NCI-H526 (cell line): Measurements from ENCODE around the gene ITGAL.
"Not testable (repeated sequence)": the region's sequence is repeated elsewhere in the genome, so short reads cannot be mapped to it uniquely, and the experiment has no call there.

Experiments used
- DNase-seq, 2 experiments: peaks; one replicate each; lab custom pipeline; 2025; lab: John Stamatoyannopoulos, UW

Gene ITGAL

DNA sequence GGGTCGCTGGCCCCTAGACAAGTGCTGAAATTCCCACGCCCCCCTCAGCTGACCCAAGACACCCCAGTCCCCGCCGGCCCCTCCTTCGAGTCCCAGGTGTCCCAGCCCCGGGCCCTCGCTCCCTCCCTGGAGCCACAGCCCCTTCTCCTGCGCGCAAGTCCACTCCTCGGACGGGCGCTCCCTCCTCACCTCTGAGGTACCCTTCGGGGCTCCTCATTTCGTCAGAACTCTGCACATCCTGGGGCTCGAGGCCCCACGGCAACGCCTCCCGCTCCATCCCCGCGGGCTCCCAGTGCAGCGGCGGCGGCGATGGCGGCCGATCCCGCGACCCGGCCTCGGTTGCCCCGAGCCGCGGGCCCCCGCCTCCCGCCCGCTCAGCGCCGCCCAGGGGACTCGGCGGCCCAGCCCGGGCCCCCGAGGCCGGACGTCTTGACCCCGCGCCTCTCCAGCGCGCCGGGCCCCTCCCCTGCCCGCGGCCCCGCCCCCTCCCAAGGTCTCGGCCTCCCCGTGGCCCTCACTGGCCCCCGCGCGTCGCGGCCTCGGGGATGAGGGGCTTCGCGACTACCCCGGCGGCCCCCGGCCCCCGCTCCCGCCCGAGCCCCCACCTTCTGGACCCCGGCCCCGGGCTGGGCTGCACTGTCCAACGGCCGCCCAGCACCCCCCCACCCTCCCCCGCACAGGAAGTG, 53.7 kb downstream of the ITGAL start, which contains the start of gene ZNF768:
Gene ZNF768, minus strand, starts transcription at position 430 of the 686 bp plus-strand sequence. Its CDS starts 153 bp downstream, at position 277.
- peak in 1 of 2 experiments; percentile 79 for DNase-seq

GRCh38 chr16:30526823-30527634, 54.5 kb downstream of the ITGAL start:
- peak; percentile 96 to 99 for DNase-seq

- DNase-seq, result peak in 1 of 2 experiments; percentile 50
Observed at GRCh38 chr16:30527635-30528178, 55.2 kb downstream of the ITGAL start.

- no peak for DNase-seq
Observed at GRCh38 chr16:30528799-30529457, 56.4 kb downstream of the ITGAL start.

DNA sequence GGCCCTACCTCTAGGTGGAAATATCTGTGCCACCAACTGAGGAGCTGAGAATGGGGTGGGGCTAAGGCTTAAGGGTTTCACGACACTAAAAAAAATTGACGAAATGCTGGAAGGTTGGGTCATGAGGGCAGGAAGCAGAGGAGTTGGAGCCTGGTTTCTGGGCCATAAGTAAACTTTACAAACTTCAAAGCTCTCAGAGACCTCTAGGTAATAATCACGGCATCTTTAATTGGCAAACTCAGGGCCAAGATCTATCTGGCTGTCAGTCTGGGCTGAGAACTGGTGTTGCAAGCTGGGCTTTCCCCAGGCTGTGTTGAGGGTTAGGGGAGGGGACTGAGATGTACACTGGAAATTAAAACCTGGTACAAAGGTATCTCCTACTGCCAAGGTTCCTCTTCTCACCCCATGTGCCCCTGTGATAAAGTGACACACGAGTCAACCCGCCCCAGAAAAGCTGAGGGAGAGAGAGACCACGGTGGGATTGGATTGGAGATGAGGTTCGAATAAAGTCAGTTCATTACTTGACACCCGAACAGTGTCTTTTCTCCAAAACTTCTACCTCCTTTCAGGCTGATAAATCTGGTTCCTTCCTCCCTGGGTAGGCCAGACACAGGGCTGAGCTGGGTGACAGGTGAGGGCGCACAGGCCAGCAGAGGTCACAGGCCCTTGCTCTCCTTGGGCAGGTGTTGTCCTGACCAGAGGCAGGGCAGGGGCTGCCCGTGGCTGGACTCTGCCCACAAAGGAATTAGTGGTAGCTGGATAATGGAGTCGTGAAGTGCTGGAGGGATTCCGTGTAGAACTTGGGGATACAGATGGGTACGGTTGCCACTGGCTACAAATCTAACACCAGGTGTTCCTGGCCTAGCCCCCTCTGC, 57.9 kb downstream of the ITGAL start:
- no peak for DNase-seq

GRCh38 chr16:30532285-30533145, 60.0 kb downstream of the ITGAL start:
- no peak for DNase-seq

DNA sequence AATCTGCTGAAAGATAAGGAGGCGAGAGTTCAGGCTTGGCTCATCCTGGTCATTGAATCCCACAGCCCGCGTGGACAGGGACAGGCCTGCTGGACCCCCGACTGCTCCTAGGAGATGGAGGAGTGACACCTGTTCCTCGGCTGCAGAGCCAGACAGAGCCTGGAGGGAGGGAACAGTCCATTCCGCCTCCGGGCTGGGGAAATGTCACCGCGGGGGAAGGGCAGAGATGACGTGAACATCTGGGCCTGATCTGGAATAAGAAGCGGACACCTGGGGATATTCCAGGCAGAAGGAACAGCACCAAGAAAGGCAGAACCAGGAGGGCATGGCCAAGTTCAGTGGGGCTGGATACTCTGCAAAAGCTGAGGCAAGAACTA, 60.6 kb downstream of the ITGAL start:
- DNase-seq, result no peak

GRCh38 chr16:30533748-30534367, 61.3 kb downstream of the ITGAL start:
- DNase-seq, result no peak

DNA sequence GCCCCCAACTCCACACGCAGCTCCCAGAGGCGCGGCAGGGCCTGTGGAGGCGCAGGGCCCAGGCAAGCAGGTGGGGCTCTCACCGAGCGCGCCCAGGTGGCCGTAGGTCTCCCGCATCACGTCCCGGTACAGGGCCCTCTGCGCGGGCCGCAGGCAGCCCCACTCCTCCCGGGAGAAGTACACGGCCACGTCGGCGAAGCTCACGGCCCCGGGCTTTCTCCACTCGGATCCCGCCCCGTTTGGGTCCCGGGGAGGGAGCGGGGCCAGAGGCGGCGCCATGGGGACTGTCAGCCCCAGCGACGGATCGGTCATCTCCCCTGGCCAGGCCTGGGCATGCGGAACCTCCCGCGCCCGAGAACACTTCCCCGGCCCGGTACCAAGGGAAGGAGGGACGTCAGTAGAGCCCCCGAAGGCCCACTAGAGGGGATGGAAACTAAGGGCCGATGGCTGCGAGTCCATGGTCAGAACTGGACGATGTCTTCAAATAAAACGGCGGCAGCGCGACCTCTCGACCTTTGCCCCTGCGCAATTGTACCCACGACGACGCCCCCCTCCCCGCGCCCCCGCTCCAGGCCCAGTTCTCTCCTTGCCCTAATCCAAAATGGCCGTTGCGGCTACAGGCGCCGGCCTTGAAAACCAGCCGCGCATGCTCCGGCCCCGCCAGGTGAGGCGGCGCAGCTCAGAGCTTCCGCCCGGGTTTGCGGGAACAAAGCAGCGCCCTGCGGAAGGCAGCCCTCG, 62.0 kb downstream of the ITGAL start, which contains the start of gene ZNF747:
Gene ZNF747, minus strand, starts transcription at position 491 of the 738 bp plus-strand sequence. Its CDS starts 179 bp downstream, at position 312.
- peak; percentile 40 to 91 for DNase-seq

DNA sequence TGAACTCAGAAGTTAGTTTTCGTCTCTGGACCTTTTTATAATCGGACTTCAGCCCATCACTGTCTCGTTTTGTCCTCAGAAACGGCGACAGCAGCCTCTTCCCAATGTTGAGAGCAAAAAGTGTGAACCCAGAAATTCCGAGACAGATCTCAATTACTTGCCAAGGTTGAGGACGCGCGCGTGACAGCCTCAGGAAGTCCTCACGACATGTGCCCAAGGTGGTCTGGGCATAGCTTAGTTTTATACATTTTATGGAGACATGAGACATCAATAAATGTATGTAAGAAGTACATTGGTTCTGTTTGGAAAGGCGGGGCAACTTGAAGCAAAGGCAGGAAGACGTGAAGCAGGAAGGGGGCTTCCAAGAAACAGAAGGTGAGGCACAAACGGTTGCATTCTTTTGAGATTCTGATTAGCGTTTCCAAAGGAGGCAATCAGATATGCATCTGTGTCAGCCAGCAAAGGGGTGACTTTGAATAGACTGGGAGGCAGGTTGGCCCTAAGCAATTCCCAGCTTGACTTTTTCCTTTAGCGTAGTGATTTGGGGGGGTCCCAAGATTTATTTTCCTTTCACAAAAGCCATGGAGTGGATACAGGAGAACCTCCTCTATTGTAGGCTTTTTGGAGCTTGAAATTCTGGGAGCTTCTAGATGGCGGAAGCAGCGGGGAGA, 62.7 kb downstream of the ITGAL start:
- DNase-seq, result peak in 1 of 2 experiments; percentile 69

DNA sequence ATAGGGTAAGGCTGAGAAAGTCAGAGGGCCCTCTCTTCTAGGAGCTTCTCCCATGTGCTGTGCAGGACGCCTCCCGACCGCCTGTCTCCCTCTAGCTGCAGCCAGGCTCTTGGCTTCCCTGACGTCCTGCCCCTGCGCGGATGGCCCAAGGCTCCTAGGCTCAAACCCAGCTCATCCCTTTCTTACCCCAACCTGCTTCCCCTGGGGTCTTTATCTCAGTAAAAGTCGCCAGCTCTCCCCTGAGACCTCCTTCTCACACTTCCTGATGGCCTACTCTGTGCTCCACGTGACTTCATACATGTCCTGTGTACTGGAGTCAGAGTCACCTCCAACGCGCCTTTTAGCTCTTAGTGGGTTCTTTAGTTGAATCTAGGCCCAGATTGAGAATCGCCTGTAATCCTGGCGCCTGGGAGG, 63.2 kb downstream of the ITGAL start:
- peak; percentile 35 to 77 for DNase-seq

- DNase-seq, result not testable (repeated sequence)
Observed at GRCh38 chr16:30536391-30537024, 64.0 kb downstream of the ITGAL start.

DNA sequence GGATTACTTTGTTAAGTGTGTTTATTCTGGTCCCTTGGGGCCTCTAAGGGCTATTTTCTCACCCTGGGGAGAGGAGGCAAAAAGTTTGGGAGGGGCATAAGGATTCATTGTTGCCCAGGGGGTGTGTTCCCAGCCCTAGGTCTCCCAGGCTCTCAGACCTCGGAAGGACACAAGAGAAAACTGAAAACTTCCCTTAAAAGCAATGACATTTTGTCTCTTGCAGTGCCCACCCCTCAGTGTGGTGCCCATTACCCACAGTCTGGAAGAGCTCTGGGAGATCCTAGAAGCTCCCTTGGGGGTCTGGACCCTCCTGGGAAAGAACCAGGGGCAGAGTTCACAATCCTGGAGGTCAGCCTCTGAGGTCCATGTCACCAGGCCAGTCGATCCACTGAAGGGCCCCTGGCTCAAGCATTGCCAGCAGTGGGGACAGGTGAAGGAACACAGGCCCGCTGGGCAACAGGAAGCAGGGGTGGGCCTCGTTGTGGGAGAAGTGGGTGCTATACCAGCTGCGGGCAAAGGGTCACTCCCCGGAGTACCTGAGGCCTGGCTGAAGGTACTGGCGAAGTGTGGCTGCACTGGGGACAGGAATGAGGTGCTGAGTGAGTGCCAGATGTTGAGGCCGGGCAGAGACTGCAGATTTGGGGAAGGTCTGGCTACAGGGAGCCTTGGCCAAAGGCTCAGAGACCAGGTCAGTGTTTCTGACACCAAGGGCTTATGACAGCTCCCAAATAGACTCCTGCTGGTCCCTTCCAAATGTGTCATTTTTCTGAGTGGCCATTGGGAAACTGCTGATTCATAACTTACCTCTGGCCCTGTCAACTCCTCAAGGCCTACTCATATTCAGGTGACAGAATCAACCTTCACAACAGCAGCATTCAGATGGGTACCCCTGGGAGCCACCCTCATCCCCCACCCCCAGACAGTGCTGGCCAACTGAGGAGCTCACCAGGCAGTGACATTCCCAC, 66.7 kb downstream of the ITGAL start:
- no peak for DNase-seq

DNA sequence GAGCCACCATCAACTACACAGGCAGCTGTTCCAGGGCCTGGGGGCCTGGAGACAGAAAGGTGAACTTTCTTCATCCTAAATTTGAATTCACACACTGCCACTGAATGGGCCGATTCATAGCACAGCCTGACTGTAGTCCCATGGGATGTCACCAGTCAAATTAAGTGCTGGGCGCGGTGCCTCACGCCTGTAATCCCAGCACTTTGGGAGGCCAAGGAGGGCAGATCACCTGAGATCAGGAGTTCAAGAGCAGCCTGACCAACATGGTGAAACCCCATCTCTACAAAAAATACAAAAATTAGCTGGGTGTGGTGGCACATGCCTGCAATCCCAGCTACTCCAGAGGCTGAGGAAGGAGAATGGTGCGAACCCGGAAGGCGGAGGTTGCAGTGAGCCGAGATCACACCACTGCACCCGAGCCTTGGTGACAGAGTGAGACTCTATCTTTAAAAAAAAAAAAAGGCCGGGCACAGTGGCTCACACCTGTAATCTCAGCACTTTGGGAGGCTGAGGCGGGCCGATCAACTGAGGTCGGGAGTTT, 67.5 kb downstream of the ITGAL start:
- peak; percentile 80 to 89 for DNase-seq

DNA sequence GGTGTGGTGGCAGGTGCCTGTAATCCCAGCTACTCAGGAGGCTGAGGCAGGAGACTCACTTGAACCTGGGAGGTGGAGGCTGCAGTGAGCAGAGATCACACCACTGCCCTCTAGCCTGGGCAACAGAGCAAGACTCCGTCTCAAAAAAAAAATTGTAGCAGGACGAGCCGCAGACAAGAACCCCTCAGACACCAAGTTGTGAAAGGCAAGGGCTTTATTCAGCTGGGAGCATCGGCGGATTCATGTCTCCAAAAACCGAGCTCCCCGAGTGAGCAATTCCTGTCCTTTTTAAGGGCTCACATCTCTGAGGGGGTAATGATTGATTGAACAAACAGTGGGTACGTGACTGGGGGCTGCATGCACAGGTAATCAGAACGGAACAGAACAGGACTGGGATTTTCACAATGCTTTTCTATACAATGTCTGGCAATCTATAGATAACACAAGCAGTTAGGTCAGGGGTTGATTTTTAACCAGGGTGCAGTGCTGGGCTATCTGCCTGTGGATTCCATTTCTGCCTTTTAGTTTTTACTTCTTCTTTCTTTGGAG, 68.4 kb downstream of the ITGAL start:
- not testable (repeated sequence) for DNase-seq
